Measurements from ENCODE around the gene CLECL1. TPM values are rescaled to one million over a fixed set of nuclear protein-coding genes. Genes with fewer than 3 reads are reported as not detected.
A peak's percentile ranks its signal among the peaks of the same experiment; 100 is the strongest.

Gene CLECL1
- total and polyA plus RNA-seq, 9 of the 15 experiments (the other 6 are each of a cell fraction or from before 2014, with no cell fraction given): 0.13 to 0.25 TPM; not detected in 7

- TF ChIP-seq CHAMP1 (IDR thresholded peaks at IDR 0.05) (peak; percentile 76), POLR2AphosphoS5 (IDR thresholded peaks at IDR 0.05; ENCODE audit: control insufficient read depth, insufficient read depth, low read depth, low read length) (peak; percentile 83; the same call in 1 of the 2 replicates), U2AF1 (optimal IDR thresholded peaks at IDR 0.05; ENCODE audit: low read depth, low read length) (no peak), CREB3 (tag; conservative IDR thresholded peaks at IDR 0.05; ENCODE audit: low read depth) (no peak), CC2D1A (IDR thresholded peaks at IDR 0.05) (peak; percentile 79), PHTF2 (CRISPR knock-in tag; IDR thresholded peaks at IDR 0.05) (no peak), OTX1 (CRISPR knock-in tag; IDR thresholded peaks at IDR 0.05) (peak; percentile 98), ZBTB49 (CRISPR knock-in tag; IDR thresholded peaks at IDR 0.05; ENCODE audit: borderline replicate concordance) (no peak), MXI1 (IDR thresholded peaks at IDR 0.05; ENCODE audit: low read depth, low read length) (no peak), FUS (optimal IDR thresholded peaks at IDR 0.05; ENCODE audit: low read depth, low read length) (no peak), ZNF444 (CRISPR knock-in tag; IDR thresholded peaks at IDR 0.05) (peak; percentile 61; the same call in 1 of the 2 replicates), ETS2 (tag; IDR thresholded peaks at IDR 0.05; ENCODE audit: borderline replicate concordance, poor library complexity, severe bottlenecking) (no peak), MAZ (CRISPR knock-in tag; conservative IDR thresholded peaks at IDR 0.05 in 1 of 2, IDR thresholded peaks at IDR 0.05 in 1 of 2) (peak in 1 of 2 experiments; percentile 12; a peak in 1 of 4 replicates), ZNF77 (CRISPR knock-in tag; IDR thresholded peaks at IDR 0.05) (no peak), MYNN (IDR thresholded peaks at IDR 0.05) (peak; percentile 75; the same call in 1 of the 2 replicates), MYNN (CRISPR knock-in tag; IDR thresholded peaks at IDR 0.05) (no peak), RFX7 (CRISPR knock-in tag; IDR thresholded peaks at IDR 0.05) (peak; percentile 13; the same call in 1 of the 2 replicates), SAFB2 (IDR thresholded peaks at IDR 0.05; ENCODE audit: borderline replicate concordance, low read depth, low read length, severe bottlenecking) (no peak), C11orf30 (IDR thresholded peaks at IDR 0.05; ENCODE audit: low read depth) (peak; percentile 14; the same call in 1 of the 2 replicates), GABPB1 (CRISPR knock-in tag; IDR thresholded peaks at IDR 0.05) (0 out of 2 replicates have a peak, but pooled peaks have one; percentile 8)
Observed at GRCh38 chr12:9751204-9752144, 18.6 kb upstream of the CLECL1 start (continued).
